Colon (tissue), 2 donors: ENCODE measurements around the gene TNC.

Experiments used
- FAIRE-seq: peaks from 2 replicates; lab custom pipeline; 2012; peaks lifted over from hg19 to GRCh38; lab: Jason Lieb, UNC
- donor health status: control.
- donor health status: control.

TNC gene

DNA sequence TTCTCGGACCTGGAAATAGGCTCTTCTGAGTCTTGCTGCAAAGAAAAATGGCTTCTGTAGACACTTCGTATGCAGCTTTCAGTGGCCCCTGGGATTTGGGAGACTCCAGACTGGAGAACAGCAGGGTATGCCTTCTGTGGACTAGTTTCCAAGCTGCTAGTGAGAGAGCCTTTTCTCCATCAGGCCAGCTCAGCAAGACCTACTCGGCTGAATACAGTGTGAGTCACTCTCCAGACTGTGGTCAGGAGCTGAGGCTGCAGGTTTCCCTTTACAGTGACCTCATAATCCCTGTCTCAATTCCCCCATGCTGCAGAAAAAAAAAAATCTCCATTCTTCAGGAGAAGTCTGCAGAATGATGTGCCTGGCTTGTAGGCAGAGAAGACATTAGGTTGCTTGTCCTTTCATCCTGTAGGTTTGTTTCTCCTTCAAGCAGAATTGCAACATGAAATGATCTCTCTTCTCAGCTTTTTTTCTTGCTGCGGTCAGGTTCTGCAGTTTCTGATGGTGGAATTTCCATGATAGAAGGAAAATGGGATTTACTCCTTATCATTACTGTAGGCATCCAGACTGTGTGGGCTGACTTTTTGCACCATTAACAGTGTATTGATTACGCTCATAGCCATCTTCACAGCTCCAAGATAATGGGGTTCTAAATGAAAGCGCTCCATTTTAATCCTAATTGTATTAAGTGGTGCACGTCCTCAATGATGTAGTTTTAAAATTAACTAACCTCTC is 109.3 kb downstream of the TNC start:
- FAIRE-seq = no peak

DNA sequence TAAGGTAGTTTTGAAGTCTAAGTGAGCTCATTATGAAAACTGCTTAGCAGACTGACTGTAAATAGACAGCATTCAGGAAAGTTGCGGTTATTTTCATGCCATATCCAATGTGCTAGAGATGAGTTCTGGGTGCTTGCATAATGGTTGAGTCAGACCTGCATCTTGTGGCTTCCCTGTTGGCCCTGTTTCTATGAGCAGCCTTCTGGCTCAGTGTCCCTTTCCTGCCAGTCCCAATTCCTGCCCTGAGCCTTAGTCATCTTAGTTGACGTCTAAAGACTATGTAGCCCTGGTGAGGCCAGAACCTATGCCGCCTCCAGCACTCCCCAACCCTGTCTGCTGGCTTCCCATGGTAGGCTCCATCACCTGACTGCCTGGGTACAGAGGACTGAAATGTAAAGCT is 111.3 kb downstream of the TNC start:
- FAIRE-seq = no peak

DNA sequence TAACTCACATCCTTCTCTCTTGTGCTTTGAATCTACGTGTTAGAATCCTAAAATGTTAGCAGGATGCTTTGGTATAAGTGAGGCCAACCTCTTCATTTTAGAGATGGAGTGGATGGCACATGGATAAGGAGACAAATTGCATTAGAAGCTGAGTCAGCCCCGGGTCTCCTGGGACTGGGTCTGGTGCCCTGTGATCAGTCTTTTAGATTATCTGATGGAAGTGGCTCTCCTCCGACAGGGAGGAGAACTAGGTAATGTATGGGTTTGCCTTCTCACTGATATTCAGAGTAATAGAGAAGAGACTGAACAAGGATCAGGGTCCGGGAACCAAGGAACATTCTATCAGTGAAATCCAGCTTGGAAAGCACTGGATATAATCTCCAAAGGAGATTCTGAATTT is 112.6 kb downstream of the TNC start:
- FAIRE-seq = no peak

DNA sequence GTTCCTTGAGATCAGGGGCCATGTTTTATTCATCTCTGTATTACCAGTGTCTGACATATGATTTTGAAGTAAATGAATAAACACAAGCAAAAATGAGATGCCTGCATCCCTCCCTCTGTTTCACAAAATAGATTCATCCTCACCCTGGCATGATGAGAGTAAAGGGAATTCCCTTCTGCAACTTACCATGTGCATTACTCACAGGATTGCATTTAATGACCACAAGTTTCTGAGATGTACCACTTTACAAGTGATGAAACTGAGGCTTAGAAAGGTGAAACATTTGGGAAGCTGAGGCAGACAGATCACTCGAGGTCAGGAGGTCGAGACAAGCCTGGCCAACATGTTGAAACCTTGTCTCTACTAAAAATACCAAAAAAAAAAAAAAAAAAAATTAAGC is 113.4 kb downstream of the TNC start:
- no peak for FAIRE-seq

DNA sequence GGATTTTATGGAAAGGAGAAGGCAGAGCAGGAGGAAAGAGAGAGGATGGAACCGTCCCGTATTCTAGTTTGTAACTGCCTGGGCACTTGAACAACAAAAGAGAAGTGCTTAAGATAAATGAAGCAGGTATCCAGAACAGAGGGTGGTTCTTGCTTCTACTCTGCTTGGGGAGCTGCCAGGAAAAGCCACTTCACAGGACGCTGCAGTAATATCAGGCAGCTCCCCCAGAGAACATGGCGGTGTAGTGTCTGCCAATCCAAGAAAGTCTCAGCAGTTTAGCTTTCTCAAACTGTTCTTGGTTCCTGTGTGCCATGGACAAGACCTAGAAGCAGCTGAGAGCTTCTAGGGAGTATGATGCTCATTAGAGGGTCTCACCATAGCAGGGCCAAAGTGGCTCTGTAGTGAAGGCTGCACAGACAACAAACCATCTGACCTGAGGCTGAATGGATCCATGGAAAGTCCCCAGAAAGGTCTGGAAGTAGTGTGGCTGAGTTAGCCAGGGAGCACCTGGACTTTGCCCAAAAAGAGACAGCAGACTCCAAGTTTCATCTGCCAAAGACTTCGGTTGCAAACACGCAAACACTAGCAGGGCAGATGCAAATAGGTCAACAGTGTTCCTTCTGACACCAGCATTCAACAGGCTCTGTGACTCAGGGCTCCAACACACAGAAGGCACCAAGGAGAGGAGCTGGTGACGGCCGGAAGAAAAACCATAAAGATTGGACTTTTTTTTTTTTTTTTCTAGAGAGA is 115.4 kb downstream of the TNC start:
- FAIRE-seq = no peak

DNA sequence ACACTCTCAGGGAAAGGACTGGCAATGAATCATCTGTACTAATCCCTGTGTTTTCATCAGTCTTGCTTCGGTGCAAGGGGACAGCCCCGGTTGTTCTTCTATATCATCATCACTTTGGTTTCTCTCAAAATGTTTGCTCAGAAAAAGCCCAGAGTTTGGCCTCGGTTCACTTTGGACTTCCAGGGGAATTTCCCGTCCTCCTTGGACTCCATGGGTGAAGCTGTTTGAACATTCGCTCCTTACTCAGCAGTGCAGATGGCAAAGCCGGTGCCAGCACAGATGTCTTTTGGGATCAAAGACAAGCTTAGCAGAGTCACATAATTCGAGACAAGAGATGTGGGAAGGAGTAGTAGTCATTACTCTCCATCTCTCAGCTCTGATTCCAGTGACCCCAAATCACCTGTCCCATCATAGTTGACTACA is 117.7 kb downstream of the TNC start:
- FAIRE-seq = no peak

DNA sequence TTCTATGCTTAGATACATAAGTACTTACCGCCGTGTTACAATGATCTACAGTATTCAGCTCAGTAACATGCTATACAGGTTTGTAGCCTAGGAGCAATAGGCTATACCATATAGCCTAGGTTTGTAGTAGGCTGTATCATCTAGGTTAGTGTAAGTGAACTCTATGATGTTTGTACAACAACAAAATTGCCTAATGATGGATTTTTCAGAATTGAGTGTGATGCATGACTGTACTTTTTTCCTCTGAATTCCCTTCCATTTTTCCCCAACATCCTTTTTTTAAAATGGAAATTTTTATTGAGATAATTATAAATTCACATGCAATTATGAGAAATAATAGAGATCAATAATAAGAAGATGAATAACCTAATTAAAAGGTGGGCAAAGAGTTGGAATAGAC is 119.6 kb downstream of the TNC start:
- FAIRE-seq = no peak

DNA sequence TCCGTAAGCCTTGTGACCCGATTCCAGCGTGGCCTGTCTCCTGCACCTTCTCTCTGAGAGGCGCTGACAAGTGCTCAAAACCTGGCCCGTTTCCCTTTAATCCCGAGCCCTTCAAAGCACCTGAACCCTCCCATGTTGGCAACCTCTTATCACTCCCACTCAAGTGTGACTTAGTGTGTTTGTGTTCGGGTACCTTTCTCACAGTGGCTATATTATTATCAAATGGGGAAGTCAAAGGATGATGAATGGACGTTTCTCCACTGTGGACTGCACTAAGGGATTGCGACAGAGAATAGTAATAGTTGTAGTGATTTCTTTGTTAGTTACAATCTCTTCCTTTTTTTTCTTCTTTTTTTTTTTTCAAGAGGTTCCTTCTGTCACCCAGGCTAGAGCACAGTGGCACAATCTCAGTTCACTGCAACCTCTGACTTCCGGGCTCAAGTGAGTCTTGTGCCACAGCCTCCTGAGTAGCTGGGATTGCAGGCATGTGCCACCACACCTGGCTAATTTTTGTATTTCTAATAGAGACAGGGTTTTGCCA is 122.2 kb downstream of the TNC start:
- FAIRE-seq = no peak

DNA sequence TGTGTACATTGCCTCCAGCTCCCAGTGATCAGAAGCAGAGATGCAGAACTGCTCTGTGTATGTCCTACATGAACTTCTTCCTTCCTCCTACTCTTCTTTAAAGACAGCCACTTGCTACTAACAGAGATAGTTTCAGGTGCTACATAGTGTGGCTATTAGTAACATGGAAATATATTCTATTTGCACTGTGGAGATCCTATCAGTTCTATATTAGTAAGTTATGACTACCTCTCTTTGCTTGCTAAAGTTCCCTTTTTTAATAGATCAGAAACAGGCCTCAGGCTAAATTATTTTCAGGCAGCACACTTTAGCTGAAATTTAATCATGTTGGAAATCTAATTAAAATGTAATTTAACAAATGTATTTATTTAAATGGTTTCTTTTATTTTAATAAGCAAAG is 123.2 kb downstream of the TNC start:
- FAIRE-seq = no peak

DNA sequence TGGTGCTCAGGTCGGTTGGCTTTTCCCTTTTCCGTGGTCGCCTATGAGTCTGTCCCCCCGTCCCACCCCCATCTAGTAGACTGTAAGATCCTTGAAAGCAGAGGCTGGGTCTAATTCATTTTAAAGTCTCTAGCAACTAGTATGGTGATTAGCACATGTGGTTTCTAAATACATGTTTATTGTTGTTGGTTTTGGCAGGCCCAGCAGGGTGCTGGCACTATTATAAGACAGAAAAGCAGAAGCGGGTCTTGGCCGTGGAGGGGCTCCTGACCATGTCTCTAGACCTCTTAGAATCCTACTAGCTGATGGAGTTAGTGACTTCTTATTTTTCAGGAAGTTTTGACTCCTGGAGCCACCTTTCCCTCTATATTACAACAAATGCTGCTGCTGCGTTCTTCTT is 126.1 kb downstream of the TNC start:
- no peak for FAIRE-seq

DNA sequence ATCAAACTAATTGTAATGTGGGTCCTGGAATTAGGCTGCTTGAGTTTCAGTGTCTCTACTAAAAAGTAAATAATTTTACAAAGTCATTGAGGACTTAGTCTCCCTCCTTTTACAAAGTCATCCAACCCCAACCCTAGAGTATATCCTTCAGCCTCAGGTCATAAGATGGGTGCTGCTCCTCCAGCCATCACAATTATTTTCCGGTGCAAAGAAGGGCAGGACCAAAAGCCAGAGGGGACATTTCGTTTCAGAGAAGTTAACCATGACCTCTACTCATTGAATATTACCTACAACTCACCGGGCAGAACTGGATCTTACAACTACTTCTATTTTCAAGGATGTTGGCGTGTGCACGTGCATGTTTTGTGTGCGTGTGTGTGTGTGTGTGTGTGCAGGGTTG is 127.1 kb downstream of the TNC start:
- FAIRE-seq = no peak

DNA sequence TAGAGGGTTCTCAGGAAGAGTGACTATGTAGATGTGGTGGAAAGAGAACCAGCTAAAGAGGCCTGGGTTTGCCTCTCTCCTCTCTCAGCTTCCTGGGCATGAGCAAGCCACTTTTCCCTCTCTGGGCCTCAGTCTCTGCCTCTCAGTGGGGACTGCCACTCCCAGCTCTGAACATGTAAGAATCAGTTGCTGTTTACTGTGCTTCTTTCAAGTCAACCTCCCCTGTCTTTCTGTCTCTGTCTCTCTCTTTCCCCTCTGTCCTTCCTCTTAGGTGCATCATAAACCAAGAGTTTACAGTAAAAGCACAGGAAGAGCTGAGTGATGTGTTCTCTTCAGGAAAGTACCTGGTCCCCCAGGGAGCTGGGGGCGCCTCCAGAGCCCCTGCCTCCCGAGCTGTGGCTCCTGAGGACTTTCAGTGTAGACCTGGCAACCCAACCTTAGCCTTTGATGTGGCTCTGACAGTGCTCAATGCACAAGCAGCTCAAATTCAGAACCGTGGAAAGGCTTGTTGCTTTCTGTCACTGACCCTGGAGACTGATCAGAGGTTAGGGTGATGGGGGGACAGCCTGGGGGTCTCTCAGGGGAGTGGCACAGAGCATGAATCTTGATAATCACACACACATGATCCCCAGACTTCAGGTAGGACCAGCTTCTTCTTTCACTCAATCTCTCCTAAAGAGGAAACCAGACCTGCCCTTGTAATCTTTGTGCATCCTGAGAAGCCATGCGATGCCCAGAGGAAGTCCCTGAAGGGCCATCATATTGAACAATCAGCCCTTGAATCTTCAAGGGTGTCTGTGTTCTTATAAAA is 128.2 kb downstream of the TNC start:
- FAIRE-seq = no peak

DNA sequence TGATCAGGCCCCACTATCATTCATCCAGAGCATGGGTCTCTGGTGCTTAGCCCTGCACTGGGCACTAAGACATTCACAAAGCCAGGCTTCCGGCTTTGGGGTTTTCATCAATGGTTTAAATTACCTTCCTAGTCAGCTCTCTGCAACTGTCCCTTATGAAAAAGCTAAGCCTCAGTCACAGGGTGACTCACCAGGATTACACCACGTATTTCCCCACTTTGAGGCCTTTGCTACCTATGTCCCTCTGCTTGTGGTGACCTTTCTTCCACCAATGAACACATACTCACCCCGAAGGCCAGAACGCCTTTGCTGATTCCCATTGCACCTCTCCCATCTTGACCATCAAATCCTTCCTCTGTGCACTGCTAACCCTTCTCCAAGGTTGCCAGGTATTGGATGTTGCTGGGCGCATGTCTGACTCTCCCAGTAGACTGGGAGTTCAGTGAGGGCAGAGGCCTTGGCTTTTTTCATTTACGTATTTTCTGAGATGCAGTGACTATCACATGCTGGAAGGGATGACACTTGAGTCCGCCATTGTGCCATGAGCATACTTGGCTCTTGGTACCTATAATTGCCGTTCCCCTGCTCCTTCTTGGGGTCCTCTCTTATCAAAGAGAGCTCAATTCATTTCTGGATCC is 128.9 kb downstream of the TNC start:
- FAIRE-seq = no peak

DNA sequence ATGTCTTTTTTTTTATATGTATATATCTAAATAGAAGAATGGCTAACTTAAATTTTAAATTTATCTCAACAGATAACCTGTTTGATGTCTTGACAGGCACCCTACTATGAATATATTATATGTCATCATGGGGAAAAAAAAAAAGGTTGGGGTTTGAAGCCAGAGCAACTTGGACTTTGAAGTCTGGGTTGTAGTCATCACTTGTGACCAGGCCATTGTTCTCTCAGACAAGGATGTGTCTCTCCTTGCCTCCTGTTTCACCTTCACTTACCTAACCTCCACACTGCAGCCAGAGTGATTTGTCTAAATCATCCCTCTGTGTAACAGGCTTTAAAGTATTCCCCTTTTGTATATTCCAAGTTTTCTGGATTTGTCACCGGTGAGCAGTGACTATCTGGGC is 130.8 kb downstream of the TNC start:
- no peak for FAIRE-seq

DNA sequence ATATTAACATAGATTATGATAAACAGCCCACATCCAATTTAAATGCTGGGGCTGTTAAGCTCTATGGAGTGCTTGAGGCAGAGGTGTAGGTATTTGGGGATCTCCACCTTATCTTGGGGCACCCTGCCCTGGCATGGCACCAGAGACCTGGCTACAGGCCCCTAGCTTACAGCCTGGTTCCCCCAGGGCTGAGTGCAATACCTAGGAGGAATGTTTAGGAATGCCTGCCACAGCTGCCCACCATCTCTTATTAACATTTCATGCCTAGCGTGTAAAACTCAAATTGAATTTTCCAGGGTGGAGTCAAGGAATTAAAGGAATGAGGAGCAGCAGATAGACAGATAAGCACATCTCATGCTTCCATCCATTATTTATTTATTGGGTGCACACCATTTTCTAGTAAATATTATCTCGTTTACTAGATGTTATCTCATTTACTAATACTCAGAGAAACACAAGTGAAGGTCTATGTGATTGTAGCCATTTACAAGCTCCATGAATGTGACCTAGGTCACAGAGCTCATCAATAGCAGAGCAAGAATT is 131.9 kb downstream of the TNC start:
- no peak for FAIRE-seq

DNA sequence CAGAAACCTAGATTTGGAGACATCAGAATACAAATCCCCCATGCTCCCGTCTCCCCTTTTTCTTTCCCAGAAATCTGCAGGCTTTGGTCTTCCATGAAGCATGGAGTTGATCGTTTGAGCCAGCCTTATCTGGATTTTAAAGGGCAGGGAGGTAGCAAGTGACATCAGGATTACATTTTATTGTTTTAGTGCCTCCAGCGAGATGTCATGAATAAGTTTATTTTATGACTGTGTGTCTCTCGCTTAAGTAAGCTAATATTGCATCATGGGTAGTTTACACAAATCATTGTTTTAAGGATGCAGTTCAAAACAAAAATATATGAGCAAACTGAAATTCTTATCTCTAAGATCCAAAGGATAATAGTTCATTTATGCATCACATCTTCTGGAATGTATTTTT is 136.9 kb downstream of the TNC start:
- FAIRE-seq = no peak

DNA sequence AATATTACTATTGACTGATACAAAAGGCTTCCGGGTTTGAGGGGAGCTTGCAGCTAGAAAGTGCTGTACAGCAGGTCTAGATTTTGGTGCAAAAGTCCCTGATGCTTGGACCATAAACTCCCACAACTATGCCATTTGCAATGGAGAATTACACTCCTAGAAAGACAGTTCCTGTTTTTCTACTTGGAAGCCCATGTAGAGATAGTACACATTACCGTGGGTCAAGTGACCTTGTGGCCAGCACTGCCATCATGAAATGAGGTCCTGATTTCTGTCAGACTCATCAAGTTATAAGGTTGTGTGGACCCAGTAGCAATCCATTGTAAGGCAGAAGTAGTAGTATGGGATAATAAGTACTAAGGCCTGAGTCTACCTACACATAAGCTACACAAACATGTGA is 144.7 kb downstream of the TNC start:
- no peak for FAIRE-seq

DNA sequence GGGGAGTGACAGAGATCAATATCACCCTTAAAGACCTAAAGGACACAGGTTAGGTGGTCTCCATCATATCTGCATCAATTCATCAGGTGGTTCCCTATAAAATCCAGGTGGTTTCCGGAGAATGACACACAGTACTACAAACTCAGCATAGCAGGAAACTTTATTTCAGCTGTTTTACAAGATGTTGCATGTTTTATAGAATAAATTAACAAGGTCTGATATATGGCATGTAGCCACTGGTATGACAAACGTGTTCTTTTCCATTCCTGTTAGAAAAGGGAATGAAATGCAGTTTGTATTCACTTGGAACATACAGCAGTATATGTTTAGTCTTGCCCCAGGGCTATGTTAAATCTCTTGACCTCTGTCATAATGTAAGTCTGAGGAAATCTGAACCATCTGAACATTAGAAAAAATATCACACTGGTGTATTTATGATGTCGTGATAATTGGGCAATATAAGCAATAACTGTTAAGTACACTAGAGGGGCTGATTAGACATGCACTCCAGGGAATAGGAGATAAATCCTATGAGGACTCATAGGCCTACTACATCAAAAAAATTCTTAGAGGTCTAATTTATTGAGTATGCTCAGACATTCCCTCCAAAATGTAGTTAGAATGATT is 145.3 kb downstream of the TNC start:
- no peak for FAIRE-seq
